HepG2 (cell line): ENCODE measurements around the gene PELO. TPM values are rescaled to one million over a fixed set of nuclear protein-coding genes. Genes with fewer than 3 reads are reported as not detected.

ENCODE experiments used
- CSRNP1 ChIP-seq: sonication (generic); formaldehyde crosslinking; IDR thresholded peaks from 2 replicates; pipeline ENCODE4 v1.8.1; 2023; ENCODE audit warnings: mild to moderate bottlenecking, missing genetic modification reagents
- HMGA1 ChIP-seq: sonication (generic); formaldehyde crosslinking; conservative IDR thresholded peaks from 2 replicates; pipeline ENCODE4 v1.4.0; 2020; ENCODE audit warnings: missing genetic modification reagents
- MATR3 ChIP-seq: sonication (generic); formaldehyde crosslinking; IDR thresholded peaks from 2 replicates; pipeline ENCODE4 v1.4.0; 2020; ENCODE audit warnings: missing genetic modification reagents
- POLR2G ChIP-seq: fragments of 200-400 bp; formaldehyde crosslinking; IDR thresholded peaks from 2 replicates; pipeline ENCODE4 v1.6.1; 2018; ENCODE audit warnings: mild to moderate bottlenecking, low read depth, low read length, moderate library complexity
- SNAPC2 ChIP-seq: sonication (generic); formaldehyde crosslinking; IDR thresholded peaks from 2 replicates; pipeline ENCODE4 v1.8.1; 2022; ENCODE audit warnings: mild to moderate bottlenecking, missing genetic modification reagents
- ZBTB3 ChIP-seq: sonication (generic); formaldehyde crosslinking; IDR thresholded peaks from 2 replicates; pipeline ENCODE4 v1.4.0; 2020; ENCODE audit warnings: low read depth, mild to moderate bottlenecking, moderate library complexity, missing genetic modification reagents, borderline replicate concordance
- ZBTB4 ChIP-seq: sonication (generic); formaldehyde crosslinking; IDR thresholded peaks from 2 replicates; pipeline ENCODE4 v1.4.0; 2020; ENCODE audit warnings: missing genetic modification reagents, mild to moderate bottlenecking, borderline replicate concordance
- ZNF225 ChIP-seq: sonication (generic); formaldehyde crosslinking; IDR thresholded peaks from 2 replicates; pipeline ENCODE4 v1.4.0; 2020; ENCODE audit warnings: mild to moderate bottlenecking, missing genetic modification reagents
- ZNF326 ChIP-seq: sonication (generic); formaldehyde crosslinking; IDR thresholded peaks from 2 replicates; pipeline ENCODE4 v1.4.0; 2020; ENCODE audit warnings: missing genetic modification reagents, borderline replicate concordance
- ZNF432 ChIP-seq: sonication (generic); formaldehyde crosslinking; IDR thresholded peaks from 2 replicates; pipeline ENCODE4 v1.5.0; 2020; ENCODE audit warnings: missing genetic modification reagents, mild to moderate bottlenecking, borderline replicate concordance
- ZNF691 ChIP-seq: sonication (generic); formaldehyde crosslinking; IDR thresholded peaks from 2 replicates; pipeline ENCODE4 v1.4.0; 2020; ENCODE audit warnings: missing genetic modification reagents, low read depth, mild to moderate bottlenecking, borderline replicate concordance
- ZNF780A ChIP-seq: sonication (generic); formaldehyde crosslinking; IDR thresholded peaks from 2 replicates; pipeline ENCODE4 v1.8.0; 2022; ENCODE audit warnings: mild to moderate bottlenecking, missing genetic modification reagents, moderate library complexity
- ZSCAN25 ChIP-seq: sonication (generic); formaldehyde crosslinking; IDR thresholded peaks from 2 replicates; pipeline ENCODE4 v1.8.0; 2022; ENCODE audit warnings: mild to moderate bottlenecking, missing genetic modification reagents
- polyA plus RNA-seq, 8 experiments: library from polyadenylated mRNA; depleted of rRNA in 3 of 8; stranded (reverse) in 7 of 8; unstranded in 1 of 8; fragments of >200 nt; fragmentation: Illumina TruSeq in 4 of 8; extraction: Trizol in 4 of 8; gene quantifications; 2 replicates each; pipeline versions ENCODE4 v1.2.1 to v1.2.3, GENCODE V29; 2011 to 2016; ENCODE audit warnings: low read depth in 4 of 8, missing spikeins in 1 of 8, mixed read lengths in 1 of 8; ENCODE audit not compliant: insufficient read depth in 1 of 8
- total RNA-seq, 5 experiments: library from RNA; depleted of rRNA; stranded (reverse); fragments of >200 nt; fragmentation: Illumina TruSeq; extraction: Trizol; gene quantifications; 2 replicates each; pipeline ENCODE4 v1.2.3, GENCODE V29; 2016; ENCODE audit warnings: low read depth in 1 of 5
- TF ChIP-seq, protein P1 (sequence below): IDR thresholded peaks from 2 replicates; pipeline ENCODE4 v1.6.1; 2016; ENCODE audit warnings: control low read depth
- TF ChIP-seq, protein P2 (sequence below): fragments of 450-650 bp; IDR thresholded peaks from 2 replicates; pipeline ENCODE4 v1.6.1; 2017
- TF ChIP-seq, protein P3 (sequence below), 2 experiments: sonication (generic) in 1 of 2; formaldehyde crosslinking in 1 of 2; IDR thresholded peaks; 2 replicates each; pipeline versions ENCODE4 v1.5.1 to v1.6.1; 2011 to 2020; ENCODE audit warnings: borderline replicate concordance in 1 of 2, low read depth in 1 of 2, low read length in 1 of 2, mild to moderate bottlenecking in 1 of 2, missing genetic modification reagents in 1 of 2, moderate library complexity in 1 of 2

Gene PELO
- total and polyA plus RNA-seq, 2 of the 13 experiments (the other 11 are each of a cell fraction or from before 2014, with no cell fraction given): 19.0 to 23.9 TPM

DNA sequence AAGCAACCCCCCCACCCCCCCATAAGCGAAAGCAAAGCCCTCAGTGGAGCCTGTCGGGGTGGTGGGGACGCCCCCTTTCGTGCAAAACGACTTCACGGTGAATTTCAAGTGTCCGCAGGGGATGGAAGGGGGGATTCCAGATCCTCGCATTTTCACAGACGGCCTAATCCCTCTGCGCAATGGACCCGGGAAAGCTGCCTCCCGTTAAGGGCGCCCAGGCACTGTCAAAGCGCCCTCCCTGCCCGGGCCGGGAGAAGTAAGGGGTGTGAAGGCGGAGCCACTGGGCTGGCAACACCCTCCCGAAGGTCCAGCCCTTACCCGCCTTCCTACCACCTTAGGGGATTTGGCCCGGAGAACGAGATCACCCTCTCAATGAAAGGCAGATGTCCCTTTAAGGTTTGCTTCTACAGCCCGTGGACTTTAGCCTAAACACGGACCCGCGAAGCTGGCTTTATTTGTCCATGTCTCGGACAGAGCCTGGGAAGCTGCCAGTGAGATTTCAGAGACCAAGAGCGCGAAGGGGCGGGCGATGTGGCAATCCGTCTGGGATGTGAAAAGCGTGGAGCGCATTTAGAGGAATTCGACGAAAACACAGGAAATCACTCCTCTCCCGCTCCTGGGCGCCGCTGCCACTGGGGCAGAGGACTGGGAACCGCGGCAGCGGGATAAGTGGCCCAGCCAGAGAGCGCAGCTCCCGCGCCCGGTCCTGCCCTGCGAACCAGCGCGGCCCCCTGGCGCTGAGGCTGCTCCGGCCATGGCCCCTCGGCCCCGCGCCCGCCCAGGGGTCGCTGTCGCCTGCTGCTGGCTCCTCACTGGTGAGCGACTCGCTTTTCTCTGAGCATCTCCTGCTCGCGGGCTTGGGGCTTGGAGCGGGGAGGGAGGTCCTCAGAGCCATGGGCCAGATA, at the start of gene PELO, which contains the start of gene ITGA1 (continued):
- peak; percentile 80 for TF ChIP-seq ZBTB3 (CRISPR knock-in tag)
- no peak for TF ChIP-seq ZNF326 (CRISPR knock-in tag)
- TF ChIP-seq ZNF780A: no peak
- TF ChIP-seq MATR3: no peak
- TF ChIP-seq, protein P1, sequence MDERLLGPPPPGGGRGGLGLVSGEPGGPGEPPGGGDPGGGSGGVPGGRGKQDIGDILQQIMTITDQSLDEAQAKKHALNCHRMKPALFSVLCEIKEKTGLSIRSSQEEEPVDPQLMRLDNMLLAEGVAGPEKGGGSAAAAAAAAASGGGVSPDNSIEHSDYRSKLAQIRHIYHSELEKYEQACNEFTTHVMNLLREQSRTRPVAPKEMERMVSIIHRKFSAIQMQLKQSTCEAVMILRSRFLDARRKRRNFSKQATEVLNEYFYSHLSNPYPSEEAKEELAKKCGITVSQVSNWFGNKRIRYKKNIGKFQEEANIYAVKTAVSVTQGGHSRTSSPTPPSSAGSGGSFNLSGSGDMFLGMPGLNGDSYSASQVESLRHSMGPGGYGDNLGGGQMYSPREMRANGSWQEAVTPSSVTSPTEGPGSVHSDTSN (CRISPR knock-in tag): no peak
- TF ChIP-seq POLR2G: peak; percentile 77
- no peak for TF ChIP-seq SNAPC2 (CRISPR knock-in tag)
- no peak; the same call in 1 of the 2 replicates for TF ChIP-seq CSRNP1 (CRISPR knock-in tag)
- no peak for TF ChIP-seq ZNF432 (CRISPR knock-in tag)
- TF ChIP-seq ZNF691 (CRISPR knock-in tag): peak; percentile 83
- no peak for TF ChIP-seq ZNF225 (CRISPR knock-in tag)
- TF ChIP-seq, protein P2, sequence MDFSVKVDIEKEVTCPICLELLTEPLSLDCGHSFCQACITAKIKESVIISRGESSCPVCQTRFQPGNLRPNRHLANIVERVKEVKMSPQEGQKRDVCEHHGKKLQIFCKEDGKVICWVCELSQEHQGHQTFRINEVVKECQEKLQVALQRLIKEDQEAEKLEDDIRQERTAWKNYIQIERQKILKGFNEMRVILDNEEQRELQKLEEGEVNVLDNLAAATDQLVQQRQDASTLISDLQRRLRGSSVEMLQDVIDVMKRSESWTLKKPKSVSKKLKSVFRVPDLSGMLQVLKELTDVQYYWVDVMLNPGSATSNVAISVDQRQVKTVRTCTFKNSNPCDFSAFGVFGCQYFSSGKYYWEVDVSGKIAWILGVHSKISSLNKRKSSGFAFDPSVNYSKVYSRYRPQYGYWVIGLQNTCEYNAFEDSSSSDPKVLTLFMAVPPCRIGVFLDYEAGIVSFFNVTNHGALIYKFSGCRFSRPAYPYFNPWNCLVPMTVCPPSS: no peak
- TF ChIP-seq ZSCAN25 (CRISPR knock-in tag): no peak
- peak; percentile 61; the same call in 1 of the 2 replicates for TF ChIP-seq ZBTB4 (CRISPR knock-in tag)
- no peak for TF ChIP-seq HMGA1 (CRISPR knock-in tag)
- TF ChIP-seq, protein P3, sequence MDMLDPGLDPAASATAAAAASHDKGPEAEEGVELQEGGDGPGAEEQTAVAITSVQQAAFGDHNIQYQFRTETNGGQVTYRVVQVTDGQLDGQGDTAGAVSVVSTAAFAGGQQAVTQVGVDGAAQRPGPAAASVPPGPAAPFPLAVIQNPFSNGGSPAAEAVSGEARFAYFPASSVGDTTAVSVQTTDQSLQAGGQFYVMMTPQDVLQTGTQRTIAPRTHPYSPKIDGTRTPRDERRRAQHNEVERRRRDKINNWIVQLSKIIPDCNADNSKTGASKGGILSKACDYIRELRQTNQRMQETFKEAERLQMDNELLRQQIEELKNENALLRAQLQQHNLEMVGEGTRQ (IDR thresholded peaks at IDR 0.05; ENCODE audit: low read depth, low read length): no peak
- TF ChIP-seq, protein P3 (CRISPR knock-in tag; IDR thresholded peaks at IDR 0.05; ENCODE audit: borderline replicate concordance): peak; percentile 28; the same call in 1 of the 2 replicates
